ENCODE results near the gene CRYBG1. TPM values are rescaled to one million over a fixed set of nuclear protein-coding genes. Genes with fewer than 3 reads are reported as not detected.

CRYBG1 gene
- total RNA-seq, 1 experiment from 2014 or later: 19.9 TPM

- Histone ChIP-seq H3K27ac (ENCODE audit: low read length) (no peak overlapping the region), H3K36me3 (ENCODE audit: low read depth, low read length) (no peaks in the 10 kb centered on the region), H4K20me1 (ENCODE audit: low read length) (no peaks in the 10 kb centered on the region), H3K27me3 (ENCODE audit: low read length) (no peaks in the 10 kb centered on the region), H3K9ac (ENCODE audit: low read length) (no peak overlapping the region), H3K4me3 (ENCODE audit: low read length) (no peak overlapping the region), H3K4me1 (ENCODE audit: insufficient read depth, low read length) (no peaks in the 10 kb centered on the region), H2AFZ (ENCODE audit: low read length) (no peak overlapping the region), H3K9me2 (replicated peaks; ENCODE audit: low read length) (no peaks in the 10 kb centered on the region), H3K79me2 (ENCODE audit: low read length) (no peaks in the 10 kb centered on the region), H3K9me3 (ENCODE audit: low read length) (no peaks in the 10 kb centered on the region), H3K4me2 (ENCODE audit: low read length) (no peak overlapping the region), H3F3A (ENCODE audit: low read length, unreplicated experiment) (no peaks in the 10 kb centered on the region)
- intact Hi-C loops (cut with micrococcal nuclease): no loop called here
- DNase-seq (no peak), ATAC-seq (no peak)
- BruUV-seq (replicated peaks): no TSS peak
- TF ChIP-seq CTCF (conservative IDR thresholded peaks at IDR 0.05; ENCODE audit: low read depth, low read length) (no peak), EZH2 (IDR thresholded peaks at IDR 0.05; ENCODE audit: low read length, unreplicated experiment) (no peak), EZH2phosphoT487 (IDR thresholded peaks at IDR 0.05; ENCODE audit: borderline replicate concordance, low read length) (no peak)
- CTCF ChIA-PET: no interaction called here
- POLR2A ChIA-PET (ENCODE audit: unreplicated experiment): no interaction called here
These were observed 256.8 kb downstream of the CRYBG1 start for GRCh38 chr6:106617302-106617701.

GRCh38 chr6:106617857-106618256 lies 257.3 kb downstream of the CRYBG1 start:
- no peak overlapping the region for H3K4me2 ChIP-seq (ENCODE audit: low read length)
- DNase-seq (no peak), ATAC-seq (no peak)
- no peaks in the 10 kb centered on the region for H4K20me1 ChIP-seq (ENCODE audit: low read length)
- no peak overlapping the region for H3K4me3 ChIP-seq (ENCODE audit: low read length)
- no peaks in the 10 kb centered on the region for H3K9me2 ChIP-seq (replicated peaks; ENCODE audit: low read length)
- BruUV-seq (replicated peaks): no TSS peak
- H3K36me3 ChIP-seq (ENCODE audit: low read depth, low read length): no peaks in the 10 kb centered on the region
- no peak overlapping the region for H3K9ac ChIP-seq (ENCODE audit: low read length)
- H3F3A ChIP-seq (ENCODE audit: low read length, unreplicated experiment): no peaks in the 10 kb centered on the region
- no peak overlapping the region for H3K27ac ChIP-seq (ENCODE audit: low read length)
- ChIA-PET POLR2A (ENCODE audit: unreplicated experiment) (no interaction called here), CTCF (no interaction called here)
- no peak for TF ChIP-seq CTCF (conservative IDR thresholded peaks at IDR 0.05; ENCODE audit: low read depth, low read length)
- TF ChIP-seq EZH2 (IDR thresholded peaks at IDR 0.05; ENCODE audit: low read length, unreplicated experiment): no peak
- no peak for TF ChIP-seq EZH2phosphoT487 (IDR thresholded peaks at IDR 0.05; ENCODE audit: borderline replicate concordance, low read length)
- no peak overlapping the region for H2AFZ ChIP-seq (ENCODE audit: low read length)
- intact Hi-C loops (cut with micrococcal nuclease): no loop called here
- no peaks in the 10 kb centered on the region for H3K27me3 ChIP-seq (ENCODE audit: low read length)
- no peaks in the 10 kb centered on the region for H3K79me2 ChIP-seq (ENCODE audit: low read length)
- H3K9me3 ChIP-seq (ENCODE audit: low read length): no peaks in the 10 kb centered on the region
- H3K4me1 ChIP-seq (ENCODE audit: insufficient read depth, low read length): no peaks in the 10 kb centered on the region

- TF ChIP-seq EZH2 (IDR thresholded peaks at IDR 0.05; ENCODE audit: low read length, unreplicated experiment) (no peak), CTCF (conservative IDR thresholded peaks at IDR 0.05; ENCODE audit: low read depth, low read length) (no peak), EZH2phosphoT487 (IDR thresholded peaks at IDR 0.05; ENCODE audit: borderline replicate concordance, low read length) (no peak)
- CTCF ChIA-PET: no interaction called here
- BruUV-seq (replicated peaks): no TSS peak
These were observed 257.8 kb downstream of the CRYBG1 start for GRCh38 chr6:106618324-106618723.

More at GRCh38 chr6:106618324-106618723, 257.8 kb downstream of the CRYBG1 start:
- H2AFZ ChIP-seq (ENCODE audit: low read length): no peak overlapping the region
- H3K9ac ChIP-seq (ENCODE audit: low read length): no peak overlapping the region
- H3K4me3 ChIP-seq (ENCODE audit: low read length): no peak overlapping the region
- H3K36me3 ChIP-seq (ENCODE audit: low read depth, low read length): no peaks in the 10 kb centered on the region
- no peak overlapping the region for H3K27ac ChIP-seq (ENCODE audit: low read length)
- no peaks in the 10 kb centered on the region for H3K9me3 ChIP-seq (ENCODE audit: low read length)
- H3K4me1 ChIP-seq (ENCODE audit: insufficient read depth, low read length): no peaks in the 10 kb centered on the region
- H3K9me2 ChIP-seq (replicated peaks; ENCODE audit: low read length): no peaks in the 10 kb centered on the region
- H3F3A ChIP-seq (ENCODE audit: low read length, unreplicated experiment): no peaks in the 10 kb centered on the region
- no peak overlapping the region for H3K4me2 ChIP-seq (ENCODE audit: low read length)
- no peaks in the 10 kb centered on the region for H4K20me1 ChIP-seq (ENCODE audit: low read length)
- POLR2A ChIA-PET (ENCODE audit: unreplicated experiment): no interaction called here
- DNase-seq (no peak), ATAC-seq (no peak)
- no peaks in the 10 kb centered on the region for H3K79me2 ChIP-seq (ENCODE audit: low read length)
- no peaks in the 10 kb centered on the region for H3K27me3 ChIP-seq (ENCODE audit: low read length)
- intact Hi-C loops (cut with micrococcal nuclease): no loop called here

All from PC-3 (cell line).